OCI-LY1 (cell line): Measurements from ENCODE around the gene SLC27A1.

Experiments used
- H2AFZ ChIP-seq: fragments of 200-600 bp; sonication (generic), shearing (Covaris generic); 2 replicates; pipeline ENCODE4 v1.6.0; 2014; ENCODE audit warnings: antibody characterized with exemption, mild to moderate bottlenecking, low read length
- H3F3A ChIP-seq: fragments of 200-600 bp; sonication (generic), shearing (Covaris generic); 2 replicates; pipeline ENCODE4 v1.6.0; 2014; ENCODE audit warnings: mild to moderate bottlenecking, antibody characterized with exemption, low read length, moderate library complexity; ENCODE audit not compliant: insufficient read depth
- H3K27ac ChIP-seq: fragments of 200-600 bp; sonication (generic); 2 replicates; pipeline ENCODE4 v1.5.1; 2014; ENCODE audit warnings: low read length, mixed run types, mild to moderate bottlenecking, low read depth; ENCODE audit not compliant: poor library complexity, severe bottlenecking
- H3K27me3 ChIP-seq: fragments of 200-600 bp; sonication (generic); 2 replicates; pipeline ENCODE4 v1.6.0; 2014; ENCODE audit warnings: antibody characterized with exemption, mild to moderate bottlenecking, low read length, moderate library complexity; ENCODE audit not compliant: insufficient read depth
- H3K36me3 ChIP-seq: fragments of 200-600 bp; sonication (generic); 2 replicates; pipeline ENCODE4 v1.6.1; 2014; ENCODE audit warnings: mild to moderate bottlenecking, antibody characterized with exemption, low read length, moderate library complexity, mixed read lengths; ENCODE audit not compliant: insufficient read depth
- H3K4me1 ChIP-seq: fragments of 200-600 bp; sonication (generic); 2 replicates; pipeline ENCODE4 v1.5.1; 2014; ENCODE audit warnings: mild to moderate bottlenecking, low read length, moderate library complexity; ENCODE audit not compliant: insufficient read depth, severe bottlenecking
- H3K4me2 ChIP-seq: fragments of 200-600 bp; sonication (generic), shearing (Covaris generic); 2 replicates; pipeline ENCODE4 v1.6.1; 2014; ENCODE audit warnings: low read length
- H3K4me3 ChIP-seq: fragments of 200-600 bp; sonication (generic); 2 replicates; pipeline ENCODE4 v1.5.1; 2014; ENCODE audit warnings: low read length, low read depth, mild to moderate bottlenecking, mixed read lengths; ENCODE audit not compliant: poor library complexity, severe bottlenecking
- H3K79me2 ChIP-seq: fragments of 200-600 bp; shearing (Covaris generic); 2 replicates; pipeline ENCODE4 v1.6.1; 2016; ENCODE audit warnings: mixed run types, low read length, mixed read lengths; ENCODE audit not compliant: insufficient read depth
- H3K9ac ChIP-seq: fragments of 200-600 bp; sonication (generic), shearing (Covaris generic); 2 replicates; pipeline ENCODE4 v1.6.1; 2014; ENCODE audit warnings: mild to moderate bottlenecking, low read length, mixed read lengths
- H3K9me2 ChIP-seq: fragments of 200-600 bp; sonication (generic), shearing (Covaris generic); 2 replicates; pipeline ENCODE4 v1.6.1; 2014; ENCODE audit warnings: low read depth, mild to moderate bottlenecking, low read length, mixed read lengths
- H3K9me3 ChIP-seq: fragments of 200-600 bp; shearing (Covaris generic); 2 replicates; pipeline ENCODE4 v1.6.1; 2014; ENCODE audit warnings: low read length, mixed read lengths
- H4K20me1 ChIP-seq: fragments of 200-600 bp; sonication (generic), shearing (Covaris generic); 2 replicates; pipeline ENCODE4 v1.6.0; 2016; ENCODE audit warnings: mild to moderate bottlenecking, low read length; ENCODE audit not compliant: insufficient read depth
- CTCF ChIP-seq: fragments of 200-600 bp; sonication (generic), shearing (Covaris generic); IDR thresholded peaks from 2 replicates; pipeline ENCODE4 v1.5.1; 2017; ENCODE audit warnings: mild to moderate bottlenecking, antibody characterized with exemption, low read length, moderate library complexity, mixed read lengths
- EZH2 ChIP-seq: fragments of 200-600 bp; sonication (generic), shearing (Covaris generic); IDR thresholded peaks from 2 replicates; pipeline ENCODE4 v1.8.0; 2017; ENCODE audit warnings: borderline replicate concordance, mixed run types, mild to moderate bottlenecking, antibody characterized with exemption, low read length, moderate library complexity, mixed read lengths

Gene SLC27A1

GRCh38 chr19:17525141-17525540, 54.8 kb downstream of the SLC27A1 start:
- Histone ChIP-seq H3K27me3 (no peaks in the 10 kb centered on the region), H3K9me2 (no peaks in the 10 kb centered on the region), H3F3A (no peaks in the 10 kb centered on the region), H4K20me1 (no peaks in the 10 kb centered on the region), H3K4me2 (no peak overlapping the region), H3K27ac (peak overlapping the region; percentile 90), H3K4me3 (no peak overlapping the region), H2AFZ (no peak overlapping the region), H3K4me1 (peaks cover 46% of the 10 kb centered on the region), H3K79me2 (no peaks in the 10 kb centered on the region), H3K36me3 (peaks cover 11% of the 10 kb centered on the region), H3K9me3 (no peaks in the 10 kb centered on the region), H3K9ac (no peak overlapping the region)
- TF ChIP-seq EZH2: no peak
- no peak for TF ChIP-seq CTCF

- peaks cover 11% of the 10 kb centered on the region for H3K36me3 ChIP-seq
- no peaks in the 10 kb centered on the region for H3K79me2 ChIP-seq
- H3K4me2 ChIP-seq: peak overlapping the region; percentile 69
- no peak overlapping the region for H2AFZ ChIP-seq
- H3K9me3 ChIP-seq: no peaks in the 10 kb centered on the region
- peak overlapping the region; percentile 51; the same call in 1 of the 2 replicates for H3K9ac ChIP-seq
- peaks cover 54% of the 10 kb centered on the region for H3K4me1 ChIP-seq
- no peaks in the 10 kb centered on the region for H3F3A ChIP-seq
- H3K27me3 ChIP-seq: no peaks in the 10 kb centered on the region
- no peaks in the 10 kb centered on the region for H4K20me1 ChIP-seq
- H3K9me2 ChIP-seq: no peaks in the 10 kb centered on the region
- peak overlapping the region; percentile 54 for H3K4me3 ChIP-seq
- peak overlapping the region; percentile 87 for H3K27ac ChIP-seq
- TF ChIP-seq CTCF (no peak), EZH2 (no peak)
These were observed 56.6 kb downstream of the SLC27A1 start for GRCh38 chr19:17526922-17527321.

- H3K4me2 ChIP-seq: peak overlapping the region; percentile 69
- H3K9ac ChIP-seq: peak overlapping the region; percentile 23; the same call in 1 of the 2 replicates
These were observed 57.0 kb downstream of the SLC27A1 start for GRCh38 chr19:17527326-17527725.

More at GRCh38 chr19:17527326-17527725, 57.0 kb downstream of the SLC27A1 start:
- H3K4me1 ChIP-seq: peaks cover 54% of the 10 kb centered on the region
- peaks cover 11% of the 10 kb centered on the region for H3K36me3 ChIP-seq
- no peaks in the 10 kb centered on the region for H3K9me2 ChIP-seq
- no peaks in the 10 kb centered on the region for H4K20me1 ChIP-seq
- H2AFZ ChIP-seq: no peak overlapping the region
- TF ChIP-seq EZH2 (no peak), CTCF (no peak)
- no peaks in the 10 kb centered on the region for H3K9me3 ChIP-seq
- peak overlapping the region; percentile 87 for H3K27ac ChIP-seq
- no peaks in the 10 kb centered on the region for H3K79me2 ChIP-seq
- no peaks in the 10 kb centered on the region for H3F3A ChIP-seq
- H3K4me3 ChIP-seq: peak overlapping the region; percentile 54
- no peaks in the 10 kb centered on the region for H3K27me3 ChIP-seq
